DMS153 treated with DMSO at 0.1 percent for 48 hours (cell line): ENCODE results near the gene CDK2AP2.

Experiments
- DNase-seq: peaks from one replicate; lab custom pipeline; 2025; ENCODE audit not compliant: unreplicated experiment; lab: John Stamatoyannopoulos, UW

The CDK2AP2 gene

DNA sequence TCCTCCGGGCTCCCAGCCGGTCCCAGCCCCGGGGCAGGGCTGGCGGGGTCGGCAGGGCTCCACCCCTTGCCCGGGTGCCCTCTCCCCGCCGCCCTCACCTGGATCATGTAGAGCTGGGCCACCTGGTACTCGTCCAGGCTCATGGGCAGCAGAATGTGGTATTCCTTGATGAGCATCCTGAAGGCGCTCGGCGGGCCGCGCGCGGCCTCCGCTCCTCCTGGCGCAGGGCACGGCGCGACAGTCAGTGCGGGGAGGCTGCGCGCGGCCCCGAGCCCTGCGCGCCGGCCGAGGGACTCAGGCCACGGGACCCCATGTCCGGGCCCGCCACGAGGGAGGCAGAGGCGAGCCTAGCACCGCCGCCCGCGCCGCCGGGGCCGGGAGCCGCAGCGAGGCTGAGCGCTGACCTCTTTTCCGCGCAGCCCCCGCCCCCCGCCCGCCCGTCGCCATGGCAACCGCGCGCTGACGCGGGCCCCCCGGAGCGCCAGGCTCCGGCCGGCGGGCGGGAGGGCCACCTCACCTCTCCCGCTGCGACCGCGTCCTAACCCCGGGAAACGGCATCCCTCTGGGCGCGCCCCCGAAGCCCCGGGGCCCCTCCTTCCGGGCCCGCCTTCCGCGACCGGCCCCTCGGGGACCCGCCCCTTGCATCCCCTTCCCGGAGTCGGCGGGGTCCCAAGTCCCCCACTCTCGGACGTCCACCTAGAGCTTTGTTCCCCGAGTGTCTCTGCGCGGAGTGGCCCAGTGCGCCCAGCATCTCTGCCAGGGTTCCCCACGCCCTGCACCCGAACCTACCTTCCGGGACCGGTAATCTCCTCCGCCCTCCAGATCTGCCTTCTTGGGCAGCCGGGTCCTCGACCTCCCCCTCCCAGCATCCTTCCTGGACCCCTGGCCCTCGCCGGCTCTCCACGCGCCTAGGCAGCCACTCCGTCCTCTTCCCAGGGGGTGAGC, 3.7 kb downstream of the CDK2AP2 start:
- DNase-seq: no peak

DNA sequence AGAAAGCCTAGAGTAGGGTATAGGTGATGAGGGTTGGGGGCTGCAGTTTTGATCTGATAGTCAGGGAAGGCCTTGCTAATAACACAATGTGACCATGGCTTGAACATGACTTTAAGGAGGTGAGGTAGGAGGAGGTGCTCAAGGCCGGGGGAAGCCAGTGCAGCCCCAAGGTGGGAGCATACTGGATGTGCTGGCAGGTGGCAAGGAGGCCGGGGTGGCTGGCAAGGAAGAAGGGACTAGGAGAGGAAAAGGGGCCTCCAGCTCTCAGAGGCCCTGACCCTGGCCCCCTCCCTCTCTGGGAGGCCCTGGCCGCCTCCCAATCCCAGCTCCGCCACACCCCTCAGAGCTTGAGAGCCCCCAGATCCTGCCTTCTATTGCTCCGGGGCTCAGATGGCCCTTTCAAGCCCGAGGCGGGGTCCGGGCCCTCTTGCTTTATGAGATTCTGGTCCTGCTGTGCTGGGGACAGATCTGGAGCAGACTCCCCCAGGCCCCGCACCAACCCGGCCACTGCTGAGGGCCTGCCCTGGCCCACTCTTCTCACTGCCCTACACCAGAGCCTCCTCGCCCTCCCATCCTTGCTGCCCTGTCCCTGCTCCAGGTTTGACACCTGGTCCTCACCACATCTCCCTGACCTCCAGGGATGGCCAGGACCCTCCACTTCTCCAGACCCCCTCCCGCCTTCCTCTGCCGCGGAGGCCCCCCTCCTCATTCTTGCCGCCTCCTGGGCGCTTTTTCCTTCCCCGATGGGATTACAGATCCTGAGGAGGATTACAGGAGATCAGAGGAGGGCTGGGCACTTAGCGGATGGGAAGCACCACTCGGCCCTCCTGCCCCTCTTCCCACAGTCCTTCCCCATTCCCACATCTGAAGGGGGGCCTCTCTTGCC, 4.6 kb downstream of the CDK2AP2 start:
- no peak for DNase-seq

DNA sequence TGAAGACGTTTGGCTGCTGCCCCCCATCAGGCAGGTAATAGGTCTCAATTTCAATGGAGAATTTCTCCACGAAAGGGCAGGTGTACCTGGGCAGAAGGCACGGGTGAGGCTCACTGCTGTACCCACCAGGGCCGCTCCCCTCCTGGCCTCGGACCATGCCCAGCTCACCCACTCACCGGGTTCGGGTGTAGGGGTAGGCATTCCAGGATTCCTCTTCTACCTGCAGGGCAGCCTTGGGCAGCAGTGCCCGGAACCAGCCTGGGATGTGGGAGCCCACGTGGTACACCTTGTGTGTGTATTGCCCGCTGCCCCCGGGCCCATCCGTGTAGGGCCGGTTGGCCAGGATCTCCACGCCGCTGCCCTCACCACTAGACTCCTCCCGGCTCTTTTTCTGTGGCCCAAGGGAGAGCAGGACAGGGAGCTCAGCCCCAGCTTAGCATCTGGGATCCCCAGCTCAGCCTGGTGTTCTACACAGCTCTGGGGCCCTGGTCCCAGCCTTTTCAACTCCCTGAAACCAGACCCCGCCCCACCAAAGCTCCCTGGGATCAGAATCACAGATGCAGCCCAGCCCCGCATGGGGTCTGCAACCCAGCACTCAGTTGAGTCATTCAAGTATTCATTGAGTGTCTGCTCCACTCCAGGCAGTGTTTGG, 5.5 kb downstream of the CDK2AP2 start:
- no peak for DNase-seq

DNA sequence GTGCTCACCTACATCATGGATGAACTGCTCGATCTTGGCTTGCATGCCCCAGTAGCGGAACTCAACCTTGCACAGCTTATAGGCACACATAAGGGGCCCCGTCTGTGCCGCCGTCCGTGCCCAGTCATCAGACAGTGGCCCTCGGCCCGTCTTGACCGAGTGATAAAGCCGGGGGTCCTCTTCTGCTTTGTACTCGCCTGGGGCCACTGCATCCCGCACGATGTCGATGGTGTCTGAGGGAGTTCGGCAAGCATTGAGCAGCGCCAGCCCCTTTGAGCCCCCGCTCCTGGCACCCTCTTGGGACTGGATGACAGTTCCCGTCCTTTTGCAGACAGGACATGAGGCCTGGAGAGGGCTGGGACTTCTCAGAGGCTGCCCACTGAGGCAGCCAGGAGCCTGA, 6.1 kb downstream of the CDK2AP2 start:
- DNase-seq: no peak

DNA sequence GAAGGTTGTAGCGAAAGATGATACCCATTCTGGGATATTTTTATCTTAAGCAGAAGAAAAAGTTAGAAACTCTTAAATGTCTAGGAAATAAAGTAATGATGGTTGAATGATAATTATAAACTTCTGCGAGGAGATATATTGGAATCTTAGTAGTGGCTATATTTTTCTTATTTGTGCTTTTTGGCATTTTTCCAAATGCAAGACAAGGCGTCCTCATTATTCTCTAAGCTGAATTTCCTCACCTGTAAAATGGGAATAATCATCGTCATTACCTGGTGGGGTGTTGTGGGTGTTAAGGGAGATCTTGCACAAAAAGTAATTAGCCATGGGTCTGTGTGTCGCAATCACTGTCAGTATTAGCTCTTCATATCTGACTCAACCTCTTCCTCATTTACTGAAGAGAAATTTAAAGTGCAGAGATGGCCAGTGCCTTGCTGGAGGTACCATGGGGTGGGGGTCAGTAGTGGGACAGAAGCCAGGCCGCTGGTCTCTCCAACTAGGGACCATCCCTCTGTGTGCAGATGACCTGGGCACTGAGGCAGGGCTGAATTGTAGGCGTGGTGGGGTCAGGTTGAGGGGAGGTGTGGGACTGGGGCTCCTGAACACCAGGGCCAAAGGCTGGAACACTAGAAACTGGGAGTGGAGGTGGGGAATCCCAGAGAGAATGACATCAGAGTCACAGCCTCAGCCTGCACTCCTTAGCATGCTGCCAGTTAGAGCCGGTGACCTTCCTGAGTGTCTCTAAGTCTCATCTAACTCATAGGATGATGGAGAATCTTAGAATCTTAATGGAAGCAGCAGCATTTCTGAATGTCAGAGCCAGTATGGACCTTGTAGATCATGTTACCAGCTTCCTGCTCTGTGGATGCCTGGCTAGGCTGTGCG, 6.9 kb downstream of the CDK2AP2 start:
- DNase-seq: no peak

DNA sequence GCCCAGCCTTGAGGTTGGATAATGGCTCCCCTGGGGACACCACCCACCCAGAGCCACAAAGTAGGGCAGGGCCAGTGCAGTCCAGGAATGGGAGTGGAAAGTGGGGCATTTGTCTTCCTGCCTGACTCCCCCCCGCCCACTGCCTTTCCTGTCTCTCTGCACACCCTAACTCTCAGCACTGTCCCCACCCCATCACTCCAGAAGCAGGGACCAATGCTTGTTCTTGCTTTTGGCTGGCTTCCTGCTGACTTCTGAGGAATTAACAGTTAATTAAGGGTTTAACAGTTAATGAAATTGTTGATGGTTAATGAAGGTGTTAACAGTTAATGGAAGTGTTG, 7.5 kb downstream of the CDK2AP2 start:
- DNase-seq: no peak

DNA sequence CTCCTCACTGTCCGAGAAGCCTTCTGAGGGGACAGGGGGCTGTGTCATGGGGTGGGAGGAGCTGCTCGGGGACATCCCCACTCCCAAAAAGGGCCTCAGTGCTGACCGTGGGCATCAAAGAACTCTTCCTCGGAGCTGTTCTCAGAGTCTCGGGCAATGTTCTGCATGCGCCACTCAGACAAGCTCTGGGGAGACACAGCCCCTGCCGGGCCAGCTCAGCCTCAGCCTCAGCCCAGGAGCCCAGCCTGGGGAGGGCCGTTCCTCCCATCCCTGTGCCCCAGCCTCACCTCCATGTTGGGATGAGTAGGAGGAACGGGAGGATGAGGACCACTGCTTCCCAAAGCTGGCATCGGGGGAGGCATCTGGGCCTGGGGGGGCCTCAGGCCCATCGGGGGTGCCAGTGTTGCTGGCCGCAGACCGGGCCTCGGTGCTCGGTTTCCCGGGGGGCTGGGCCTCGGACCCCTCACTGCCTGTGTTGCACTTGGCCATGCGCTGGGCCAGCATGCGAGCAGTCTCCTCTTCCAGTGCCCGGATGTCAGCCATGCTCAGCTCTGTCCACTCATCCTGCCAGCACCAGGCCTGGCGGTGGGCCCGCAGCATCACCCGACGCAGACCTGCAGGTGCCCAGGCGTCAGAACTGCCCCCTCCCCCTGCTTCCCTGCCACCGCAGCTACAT, 8.0 kb downstream of the CDK2AP2 start:
- no peak for DNase-seq

DNA sequence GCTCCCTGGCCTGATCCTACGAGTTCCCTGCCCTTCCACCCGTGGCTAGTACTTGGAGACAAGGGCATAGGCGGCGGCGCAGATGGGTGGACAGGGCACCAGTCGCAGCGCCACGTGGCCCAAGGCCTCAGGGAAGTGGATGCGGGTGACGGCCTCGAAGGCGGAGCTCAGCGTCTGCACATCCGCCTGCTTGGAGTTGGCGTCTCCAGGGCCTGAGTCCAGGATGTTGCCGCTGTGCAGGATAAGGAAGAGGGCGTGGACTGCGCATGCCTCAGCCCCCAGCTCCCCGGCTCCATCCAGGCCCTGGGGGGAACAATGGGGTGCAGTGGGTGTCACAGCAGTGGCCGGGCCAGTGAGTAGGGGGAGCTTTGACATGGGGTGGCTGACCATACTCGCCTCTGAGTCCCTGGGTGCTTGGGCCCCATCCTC, 9.4 kb downstream of the CDK2AP2 start:
- DNase-seq: no peak

DNA sequence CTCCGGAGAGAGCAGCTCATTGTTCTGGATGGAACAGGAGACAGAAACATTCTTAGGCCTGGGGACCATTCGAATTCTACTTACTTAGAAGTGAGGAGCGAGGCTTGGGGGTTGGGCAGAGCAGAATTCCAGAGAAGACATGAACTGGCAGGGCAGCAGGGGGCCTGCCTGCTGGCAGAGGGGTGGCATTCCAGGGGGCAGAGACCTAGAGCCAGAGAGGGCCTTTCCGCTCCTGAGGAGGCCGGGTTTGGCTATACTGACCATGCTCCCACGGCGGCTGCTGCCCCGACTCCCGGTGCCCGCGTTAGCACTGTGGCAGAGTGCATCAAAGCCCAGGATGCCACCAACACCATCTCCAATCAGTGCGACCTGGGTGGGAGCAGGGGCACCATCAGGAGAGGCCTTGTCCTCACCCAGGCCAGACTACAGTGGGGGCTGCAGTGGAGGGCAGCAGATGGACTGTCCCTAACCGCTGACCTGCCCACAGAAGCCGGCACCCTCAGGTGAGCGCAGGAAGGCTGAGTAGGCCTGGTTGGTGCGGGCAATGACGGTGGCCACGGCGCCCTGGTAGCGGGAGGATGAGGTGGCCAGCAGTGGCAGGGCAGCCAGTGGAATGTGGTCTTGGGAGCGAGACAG, 10.2 kb downstream of the CDK2AP2 start:
- no peak for DNase-seq

DNA sequence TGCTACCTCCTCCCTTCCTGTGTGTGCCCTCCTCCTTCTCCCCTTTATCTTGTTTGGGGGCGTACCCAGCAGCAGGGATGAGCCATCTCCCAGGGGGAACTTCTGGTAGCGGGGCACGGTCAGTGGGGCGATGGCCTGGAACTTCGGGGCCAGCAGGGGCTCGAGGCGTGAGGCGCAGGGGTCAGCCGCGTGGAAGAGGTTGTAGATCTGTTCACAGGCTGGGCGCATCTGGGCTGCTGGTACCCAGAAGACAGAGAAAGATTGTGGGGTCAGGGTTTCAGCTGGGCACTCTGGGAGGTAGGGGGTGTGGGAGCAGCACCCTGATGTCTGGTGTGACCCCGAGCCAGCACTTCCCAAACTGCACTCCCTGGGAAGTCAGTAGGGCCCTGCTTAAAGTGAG, 11.8 kb downstream of the CDK2AP2 start:
- DNase-seq: no peak

DNA sequence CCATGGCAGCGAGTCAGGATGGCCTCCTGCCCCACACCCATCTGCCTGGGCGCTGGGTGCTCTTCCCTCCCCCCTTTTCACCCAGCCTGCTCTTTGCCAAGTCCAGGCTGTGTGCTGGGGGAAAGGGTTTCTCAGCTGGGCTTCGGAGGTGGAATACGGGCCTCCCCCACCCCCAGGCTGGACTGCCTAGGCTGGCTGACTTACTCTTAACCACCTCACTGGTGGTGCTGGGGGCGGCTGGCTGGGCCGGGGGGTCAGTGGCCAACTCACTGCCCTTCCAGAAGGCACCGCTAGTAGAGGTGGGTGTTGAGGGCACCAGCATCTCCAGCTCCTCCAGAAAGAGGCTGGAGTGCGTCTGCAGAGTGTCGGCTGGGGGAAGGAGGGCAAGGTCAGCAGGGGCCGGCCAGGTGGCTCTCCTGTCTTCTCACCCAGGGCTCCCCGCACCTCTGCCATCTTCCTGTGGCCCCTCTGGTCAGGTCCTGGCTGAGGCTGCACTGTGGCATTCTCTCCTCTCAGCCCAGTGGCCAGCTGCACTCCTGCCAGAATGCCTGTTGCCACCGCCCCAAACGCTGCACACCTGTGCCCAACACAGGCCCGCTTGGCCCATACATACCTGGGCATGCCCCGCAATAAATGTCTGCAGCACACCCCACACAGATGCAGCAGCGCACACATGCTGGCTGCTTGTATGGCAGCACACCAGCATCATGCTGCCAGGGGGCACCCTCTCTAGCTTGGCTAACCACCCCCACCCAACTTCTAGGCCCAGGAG, 12.5 kb downstream of the CDK2AP2 start:
- DNase-seq: no peak

DNA sequence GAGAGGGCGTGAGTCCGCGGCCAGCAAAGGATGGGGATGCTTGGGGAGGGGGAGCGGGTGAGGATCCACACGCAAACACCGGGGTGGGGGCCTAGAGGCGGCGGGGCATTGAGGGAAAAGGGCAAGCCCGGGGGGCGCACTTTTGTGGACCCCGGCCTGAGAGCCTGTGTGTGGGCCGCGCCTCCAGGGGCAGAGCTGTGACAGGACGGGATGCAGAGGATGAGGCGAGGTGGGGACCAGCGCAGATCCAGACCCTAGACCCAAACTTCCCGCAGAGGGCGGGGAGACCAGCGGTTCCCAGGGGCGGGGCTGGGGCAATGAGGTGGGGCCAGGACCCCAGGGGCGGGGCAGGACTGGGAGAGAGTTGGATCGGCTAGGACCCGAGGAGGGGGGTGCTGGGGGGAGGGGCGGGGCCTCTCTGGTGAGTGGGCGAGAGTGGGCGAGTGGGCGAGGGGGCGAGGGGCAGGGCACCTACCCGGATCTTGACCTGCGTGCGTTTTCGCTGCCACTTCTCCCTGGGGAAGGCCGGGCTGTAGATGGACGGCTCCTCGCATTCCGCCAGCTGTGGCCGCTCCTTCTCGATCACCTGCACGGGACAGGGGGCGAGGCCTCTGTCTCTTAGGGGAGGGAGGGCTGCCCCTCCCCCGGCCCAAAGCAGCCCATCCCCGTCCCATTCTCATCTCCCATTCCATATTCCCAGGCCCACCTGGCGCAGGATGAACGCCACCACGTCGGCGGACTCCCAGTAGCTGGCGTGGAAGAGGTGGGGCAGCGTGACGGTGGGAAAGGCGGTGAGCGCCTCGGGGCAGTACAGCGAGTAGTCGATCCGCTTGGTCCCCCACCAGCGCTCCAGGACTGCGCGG, 13.4 kb downstream of the CDK2AP2 start:
- DNase-seq: no peak

DNA sequence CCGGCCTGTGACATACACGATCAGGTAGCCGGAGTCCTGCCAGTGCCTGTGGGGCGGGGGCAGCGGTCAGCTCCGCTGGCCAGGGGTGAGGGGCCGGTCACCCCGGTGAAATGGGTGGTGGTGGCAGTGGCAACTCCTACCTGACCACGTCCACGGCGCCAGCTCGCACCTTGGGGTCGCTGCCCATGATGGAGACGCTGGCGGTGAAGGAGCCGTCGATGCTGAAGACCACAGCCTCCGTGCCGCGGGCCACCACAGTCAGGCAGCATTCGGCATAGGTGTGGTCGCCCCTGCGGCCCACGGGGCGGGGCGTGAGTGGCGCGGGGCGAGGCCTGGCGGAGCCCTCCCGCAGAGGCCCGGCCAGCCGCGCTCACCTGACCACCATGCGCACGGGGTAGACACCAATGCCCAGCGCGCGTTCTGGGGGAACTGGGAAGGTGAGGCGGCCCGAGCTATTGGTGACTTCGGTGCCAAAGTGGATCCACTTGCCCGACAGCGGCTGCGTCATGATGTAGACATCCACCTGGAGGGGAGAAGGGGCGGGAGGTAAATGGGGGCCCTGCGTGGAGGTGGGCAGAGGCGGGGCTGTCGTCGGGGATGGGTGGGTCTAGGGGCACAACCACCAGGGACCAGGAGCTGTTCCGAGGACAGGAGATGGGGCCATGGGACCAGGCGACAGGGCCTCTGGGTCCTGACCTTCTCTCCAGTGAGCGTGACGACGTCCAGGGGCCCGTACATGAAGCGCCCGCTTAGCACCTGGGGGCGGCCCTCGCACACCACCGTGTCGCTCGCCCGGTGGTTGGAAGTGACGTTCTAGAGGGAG, 14.2 kb downstream of the CDK2AP2 start:
- no peak for DNase-seq

DNA sequence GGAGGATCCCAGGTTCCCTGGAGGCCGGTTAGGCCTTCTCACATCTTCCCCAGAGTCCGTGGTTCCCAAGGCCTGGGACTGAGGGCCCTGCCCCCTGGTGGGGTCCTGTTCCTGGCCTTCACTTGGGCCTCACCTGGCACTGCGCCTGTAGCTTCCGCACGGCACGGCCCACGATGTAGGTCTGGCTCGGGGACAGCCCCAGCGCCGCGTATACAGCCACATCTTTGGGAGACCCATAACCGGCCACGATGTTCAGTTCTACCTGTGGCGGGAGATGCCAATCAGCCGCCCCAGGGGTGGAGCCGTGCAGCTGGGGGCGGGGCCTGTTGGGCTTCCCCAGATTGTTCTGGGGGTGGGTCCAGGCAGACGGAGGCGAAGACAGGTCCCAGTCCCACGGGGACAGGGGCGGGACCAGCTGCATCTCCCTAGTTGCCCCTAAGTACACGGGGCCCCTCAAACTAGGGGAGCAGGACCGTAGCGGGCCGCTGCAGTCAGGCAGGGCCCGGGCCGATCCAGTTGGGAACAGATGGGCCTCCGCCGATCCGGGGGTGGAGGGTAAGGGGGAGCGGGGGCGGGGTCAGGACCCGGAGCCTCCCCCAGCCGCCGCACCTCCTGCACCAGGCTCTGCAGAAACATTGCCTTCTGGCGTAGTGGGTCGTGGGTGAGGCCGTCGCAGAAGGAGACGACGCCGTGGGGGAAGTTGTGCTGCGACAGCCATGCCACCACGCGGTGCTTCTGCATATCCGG, 15.0 kb downstream of the CDK2AP2 start:
- DNase-seq: no peak

DNA sequence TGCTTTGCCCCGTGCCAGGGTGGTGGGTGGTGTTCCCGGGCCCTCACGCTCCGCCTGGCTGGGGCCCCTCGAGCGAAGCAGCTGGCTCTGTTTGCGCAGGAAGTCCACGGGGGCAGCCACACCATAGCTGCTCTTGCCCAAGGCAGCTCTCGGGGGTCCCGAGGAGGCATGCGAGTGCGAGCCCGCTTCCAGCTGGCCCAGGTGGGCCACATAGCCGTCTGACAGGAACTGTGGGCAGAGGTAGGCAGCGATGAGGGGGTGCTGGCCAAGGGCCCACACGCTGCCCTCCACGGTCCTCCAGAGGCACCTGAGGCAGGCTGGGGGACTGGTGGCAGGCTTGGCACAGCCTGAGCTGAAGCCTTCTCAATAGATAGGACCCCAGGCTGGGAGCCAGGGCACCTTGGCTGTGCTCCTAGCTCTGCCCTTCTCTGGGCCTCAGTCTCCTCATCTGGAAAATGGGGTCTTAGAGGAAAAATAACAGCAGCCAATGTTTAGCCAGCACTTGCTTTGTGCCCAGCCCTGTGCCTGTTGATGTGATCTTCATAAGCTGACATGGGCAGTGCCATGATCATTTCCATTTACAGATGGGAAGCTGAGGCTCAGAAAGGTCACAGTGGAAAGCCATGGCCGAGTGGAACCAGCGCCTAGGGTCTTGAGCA, 15.8 kb downstream of the CDK2AP2 start:
- DNase-seq: no peak
